Glutamatergic neuron (in vitro differentiated cells): ENCODE data around the gene ARID1B. TPM values are rescaled to one million over a fixed set of nuclear protein-coding genes. Genes with fewer than 3 reads are reported as not detected.
A peak's percentile ranks its signal among the peaks of the same experiment; 100 is the strongest.

Source experiments
- DNase-seq: peaks from one replicate; pipeline ENCODE4 v3.0.0; 2022
- H3K27ac Mint-ChIP-seq: one replicate; pipeline ENCODE4 v1.8.0; 2020; ENCODE audit warnings: mild to moderate bottlenecking, mixed read lengths, inconsistent platforms; ENCODE audit not compliant: unreplicated experiment
- H3K27me3 Mint-ChIP-seq: one replicate; pipeline ENCODE4 v1.8.0; 2020; ENCODE audit warnings: mild to moderate bottlenecking, moderate library complexity, mixed read lengths, inconsistent platforms; ENCODE audit not compliant: unreplicated experiment
- H3K36me3 Mint-ChIP-seq: one replicate; pipeline ENCODE4 v1.8.0; 2020; ENCODE audit warnings: mild to moderate bottlenecking, mixed read lengths, inconsistent platforms; ENCODE audit not compliant: unreplicated experiment
- H3K4me1 Mint-ChIP-seq: one replicate; pipeline ENCODE4 v1.8.0; 2020; ENCODE audit warnings: mild to moderate bottlenecking, low read depth, mixed read lengths, inconsistent platforms; ENCODE audit not compliant: unreplicated experiment
- H3K4me3 Mint-ChIP-seq: one replicate; pipeline ENCODE4 v1.8.0; 2020; ENCODE audit warnings: mild to moderate bottlenecking, mixed read lengths, inconsistent platforms; ENCODE audit not compliant: unreplicated experiment
- H3K9me3 Mint-ChIP-seq: one replicate; pipeline ENCODE4 v1.8.0; 2020; ENCODE audit warnings: mild to moderate bottlenecking, moderate library complexity, mixed read lengths, inconsistent platforms; ENCODE audit not compliant: unreplicated experiment
- CTCF ChIP-seq: fragments of 200-600 bp; sonication (generic); IDR thresholded peaks from one replicate; pipeline ENCODE4 v1.5.0; 2021; ENCODE audit not compliant: partially characterized antibody, unreplicated experiment
- total RNA-seq: library from RNA; stranded (reverse); fragmentation: NEBNext Ultra II Directional; extraction: Animal tissue kit (Norgen Biotek cat#: 25700); gene quantifications from one replicate; pipeline ENCODE4 v1.2.1, GENCODE V29; 2021; ENCODE audit not compliant: unreplicated experiment

Gene ARID1B
- total RNA-seq, 1 donor from 2014 or later, result 202 TPM

GRCh38 chr6:156791320-156791850, 14.2 kb downstream of the ARID1B start:
- no peak for TF ChIP-seq CTCF
- H3K4me3 Mint-ChIP-seq, result peak overlapping the region; percentile 67
- peaks cover 2% of the 10 kb centered on the region for H3K27me3 Mint-ChIP-seq
- DNase-seq, result no peak
- peak overlapping the region; percentile 74 for H3K27ac Mint-ChIP-seq
- H3K4me1 Mint-ChIP-seq, result peaks cover 74% of the 10 kb centered on the region
- H3K9me3 Mint-ChIP-seq, result peaks cover 3% of the 10 kb centered on the region
- no peaks in the 10 kb centered on the region for H3K36me3 Mint-ChIP-seq

- Mint-ChIP-seq H3K4me1 (peaks cover 68% of the 10 kb centered on the region), H3K4me3 (no peak overlapping the region), H3K27me3 (peaks cover 2% of the 10 kb centered on the region), H3K36me3 (no peaks in the 10 kb centered on the region), H3K27ac (no peak overlapping the region), H3K9me3 (peaks cover 6% of the 10 kb centered on the region)
- no peak for DNase-seq
- no peak for TF ChIP-seq CTCF
Observed at GRCh38 chr6:156793200-156793599, 16.0 kb downstream of the ARID1B start.

GRCh38 chr6:156794546-156795354, 17.6 kb downstream of the ARID1B start:
- Mint-ChIP-seq H3K4me1 (peaks cover 59% of the 10 kb centered on the region), H3K27me3 (peaks cover 2% of the 10 kb centered on the region), H3K27ac (peak overlapping the region; percentile 50), H3K36me3 (no peaks in the 10 kb centered on the region), H3K9me3 (peaks cover 6% of the 10 kb centered on the region), H3K4me3 (peak overlapping the region; percentile 44)
- DNase-seq, result no peak
- no peak for TF ChIP-seq CTCF

GRCh38 chr6:156795825-156796224, 18.6 kb downstream of the ARID1B start:
- peaks cover 2% of the 10 kb centered on the region for H3K27me3 Mint-ChIP-seq
- no peaks in the 10 kb centered on the region for H3K36me3 Mint-ChIP-seq
- H3K4me1 Mint-ChIP-seq, result peaks cover 53% of the 10 kb centered on the region
- no peak for DNase-seq
- H3K4me3 Mint-ChIP-seq, result no peak overlapping the region
- H3K9me3 Mint-ChIP-seq, result peaks cover 6% of the 10 kb centered on the region
- TF ChIP-seq CTCF, result no peak
- no peak overlapping the region for H3K27ac Mint-ChIP-seq

- no peak for DNase-seq
- TF ChIP-seq CTCF, result no peak
- peaks cover 3% of the 10 kb centered on the region for H3K9me3 Mint-ChIP-seq
- H3K4me3 Mint-ChIP-seq, result no peak overlapping the region
- no peak overlapping the region for H3K27ac Mint-ChIP-seq
- peaks cover 46% of the 10 kb centered on the region for H3K4me1 Mint-ChIP-seq
- peaks cover 2% of the 10 kb centered on the region for H3K27me3 Mint-ChIP-seq
- H3K36me3 Mint-ChIP-seq, result no peaks in the 10 kb centered on the region
Observed at GRCh38 chr6:156796627-156797026, 19.4 kb downstream of the ARID1B start.
